NCI-H774 (cell line): ENCODE results near the gene PNMA8C.
"Not testable (repeated sequence)": the region's sequence is repeated elsewhere in the genome, so short reads cannot be mapped to it uniquely, and the experiment has no call there.

Experiments used
- DNase-seq: peaks from one replicate; lab custom pipeline; 2025; lab: John Stamatoyannopoulos, UW

The PNMA8C gene

GRCh38 chr19:46411088-46411924, 17.4 kb downstream of the PNMA8C start:
- DNase-seq: no peak

DNA sequence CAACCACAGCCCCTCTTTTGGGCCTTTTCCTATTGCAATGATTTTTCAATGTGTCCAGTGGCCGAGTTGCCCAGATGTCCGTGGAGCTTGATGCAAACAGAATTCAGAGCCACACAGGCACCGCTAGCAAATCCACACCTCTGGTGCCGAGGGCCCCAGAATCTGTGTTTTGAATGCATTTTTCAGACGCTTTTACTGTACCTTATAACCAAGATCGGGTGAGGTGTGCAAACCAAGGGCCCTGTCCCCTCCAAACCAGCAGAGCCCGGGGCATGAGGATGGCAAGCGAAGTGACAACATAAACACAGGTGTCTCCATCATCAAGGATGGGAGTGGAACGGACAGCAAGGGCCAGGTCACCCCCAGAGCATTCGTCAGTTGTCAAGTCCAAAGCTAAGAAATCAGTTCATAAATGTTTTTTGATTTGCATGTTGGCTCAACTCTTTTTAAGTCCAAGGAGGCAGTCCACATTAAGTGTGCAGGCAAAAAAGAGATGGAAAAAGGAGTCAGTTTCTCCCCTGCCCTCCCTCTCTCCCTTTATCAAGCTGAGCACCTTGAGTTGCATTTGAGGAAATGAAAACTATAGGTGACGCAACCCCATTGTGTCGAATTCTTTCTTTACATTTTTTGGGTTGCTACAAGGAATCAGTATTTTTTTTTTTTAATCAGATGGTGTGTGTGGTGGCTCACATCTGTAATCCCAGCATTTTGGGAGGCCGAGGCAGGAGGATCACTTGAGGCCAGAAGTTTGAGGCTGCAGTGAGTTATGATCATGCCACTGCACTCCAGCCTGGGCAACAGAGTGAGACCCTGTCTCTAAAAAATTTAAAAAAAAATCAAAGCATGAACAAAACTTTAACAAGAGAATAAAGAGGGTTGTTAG, 18.3 kb downstream of the PNMA8C start:
- DNase-seq: no peak

- no peak for DNase-seq
These were observed 19.5 kb downstream of the PNMA8C start for GRCh38 chr19:46409191-46409590.

- no peak for DNase-seq
These were observed 20.1 kb downstream of the PNMA8C start for GRCh38 chr19:46408664-46409039.

- DNase-seq: no peak
These were observed 20.7 kb downstream of the PNMA8C start for GRCh38 chr19:46407856-46408663.

DNA sequence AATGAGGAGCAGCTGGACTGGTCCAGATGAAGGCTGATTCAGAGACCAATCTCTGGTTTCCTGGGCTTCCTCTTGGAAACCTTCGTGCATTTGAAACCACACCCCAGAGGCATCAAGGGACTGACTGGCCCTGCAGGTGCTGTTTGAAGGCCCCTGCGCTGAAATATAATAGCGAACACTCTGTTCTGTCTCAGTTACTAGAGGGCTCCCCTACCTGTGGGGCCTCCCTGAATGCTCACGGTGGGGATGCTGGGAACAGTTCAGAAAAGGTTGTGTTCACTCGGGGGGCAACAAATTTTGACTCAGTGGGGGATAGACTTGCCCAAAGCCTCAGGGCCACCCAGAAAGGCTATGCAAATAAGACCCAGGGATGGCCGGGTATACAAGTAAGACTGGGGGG, 21.8 kb downstream of the PNMA8C start:
- DNase-seq: no peak

DNA sequence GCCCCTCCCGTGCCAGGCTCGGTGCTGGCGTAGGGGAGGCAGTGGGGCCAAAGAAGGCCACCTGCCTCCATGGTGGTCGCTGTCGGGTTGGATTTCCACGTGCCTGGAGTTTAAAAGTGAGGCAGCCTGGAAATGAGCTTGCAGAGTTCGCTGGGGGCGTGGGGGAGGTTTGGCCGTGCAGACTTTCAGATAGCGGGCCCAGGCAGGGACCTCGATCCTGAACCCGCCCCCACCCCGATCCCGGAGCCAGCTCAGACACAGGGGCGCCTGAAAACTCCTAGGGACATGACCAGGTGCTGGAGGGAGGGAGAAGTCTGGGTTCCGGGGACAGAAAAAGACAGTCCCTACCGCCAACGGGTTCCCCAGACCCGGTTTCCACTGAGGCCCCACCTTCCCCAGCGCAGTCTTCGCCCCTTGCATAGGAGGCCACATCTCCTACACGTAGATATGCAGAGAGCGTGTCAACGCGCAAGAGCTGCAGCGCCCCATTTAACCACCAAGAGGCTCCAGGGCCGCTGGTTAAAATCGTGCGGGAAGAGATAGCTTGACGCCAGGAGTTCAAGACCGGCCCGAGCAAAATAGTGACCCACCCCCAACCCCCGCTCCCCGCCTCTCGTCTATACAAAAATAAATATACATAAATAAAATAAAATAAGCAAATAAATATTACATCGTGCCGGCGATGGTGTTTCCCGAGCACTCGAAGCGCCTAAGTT, 23.8 kb downstream of the PNMA8C start:
- DNase-seq: no peak

DNA sequence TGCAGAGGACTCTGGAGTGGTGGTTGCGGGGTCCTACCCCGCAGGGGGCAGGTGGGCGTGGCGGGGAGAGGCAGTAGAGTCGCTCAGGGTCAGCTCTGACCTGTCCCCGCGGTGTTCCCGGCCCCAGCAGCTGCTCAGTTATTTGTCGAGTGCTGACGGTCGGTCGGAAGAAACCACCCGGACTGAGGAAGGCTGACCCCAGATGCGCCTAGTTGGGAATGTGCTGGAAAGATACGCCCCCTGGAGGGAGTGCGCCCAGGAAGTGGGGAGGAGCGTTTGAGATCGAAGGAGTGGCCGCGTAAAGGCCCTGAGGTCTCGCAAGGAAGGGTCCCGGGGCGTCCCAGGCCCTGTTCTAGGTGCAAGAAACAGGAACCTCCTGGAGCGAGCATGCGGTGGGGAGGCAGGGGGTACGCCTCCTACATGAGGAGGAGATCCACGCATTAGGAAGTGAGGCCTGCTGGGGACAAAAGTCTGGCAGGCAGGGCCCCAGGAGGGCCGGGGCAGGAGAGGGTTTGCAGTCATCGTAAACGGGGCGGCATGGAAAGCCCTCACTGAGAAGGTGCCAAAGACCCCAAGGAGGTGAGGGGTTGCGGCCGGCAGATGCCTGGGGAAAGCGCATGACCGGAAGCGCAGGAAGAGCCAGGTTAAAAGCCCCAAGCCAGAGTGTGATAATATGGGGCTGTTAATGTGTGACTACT, 24.5 kb downstream of the PNMA8C start:
- no peak for DNase-seq

GRCh38 chr19:46402725-46403124, 26.0 kb downstream of the PNMA8C start:
- no peak for DNase-seq

- DNase-seq: not testable (repeated sequence)
These were observed 30.8 kb downstream of the PNMA8C start for GRCh38 chr19:46397801-46398479.

DNA sequence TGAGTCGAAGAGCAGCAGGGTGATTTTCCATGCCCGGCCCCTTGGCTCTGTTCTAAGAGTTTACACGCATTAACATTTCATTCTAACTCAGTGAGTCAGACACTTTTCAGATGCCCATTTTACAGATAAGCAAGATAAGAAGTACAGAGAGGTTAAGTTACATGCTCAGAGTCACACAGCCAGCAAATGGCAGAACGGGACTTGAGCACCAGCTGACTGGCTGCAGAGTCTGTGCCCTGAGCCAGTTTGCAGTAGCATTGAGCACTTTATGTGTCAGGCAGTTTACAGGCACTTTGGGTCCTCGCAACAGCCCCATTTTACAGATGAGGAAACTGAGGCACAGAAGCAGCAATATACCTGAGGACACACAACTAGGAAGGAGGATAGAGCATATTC, 34.3 kb downstream of the PNMA8C start:
- DNase-seq: no peak

- DNase-seq: no peak
These were observed 35.0 kb downstream of the PNMA8C start for GRCh38 chr19:46393456-46394401.

- no peak for DNase-seq
These were observed 35.9 kb downstream of the PNMA8C start for GRCh38 chr19:46392837-46393236.

DNA sequence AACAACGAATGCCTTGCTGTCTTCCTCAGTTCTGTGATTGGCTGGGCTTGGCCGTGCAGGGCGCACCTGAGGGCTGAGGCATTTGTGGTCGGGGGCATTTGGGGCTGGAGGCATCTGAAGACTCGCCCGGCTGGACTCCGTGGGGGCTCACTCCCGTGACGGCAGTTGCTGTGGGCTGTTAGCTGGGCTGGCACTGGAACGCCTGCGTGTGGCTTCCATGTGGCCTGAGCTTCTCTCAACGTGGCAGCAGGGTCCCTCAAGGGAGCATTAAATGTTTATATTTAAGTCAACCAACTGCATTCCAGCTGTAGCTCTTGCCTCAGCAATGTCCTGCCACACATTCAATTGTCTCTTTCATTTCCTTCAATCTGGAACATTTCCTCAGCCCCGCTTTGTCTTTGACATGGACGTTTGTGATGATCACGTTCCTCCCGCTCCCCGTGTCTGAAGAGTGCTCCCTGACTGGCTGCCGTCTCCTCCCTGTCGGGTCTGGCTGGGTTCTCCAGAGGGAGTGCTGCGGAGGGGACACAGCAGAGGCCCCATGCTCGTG, 36.4 kb downstream of the PNMA8C start:
- no peak for DNase-seq

GRCh38 chr19:46391296-46392251, 37.2 kb downstream of the PNMA8C start:
- no peak for DNase-seq

GRCh38 chr19:46390866-46391265, 37.9 kb downstream of the PNMA8C start:
- no peak for DNase-seq

DNA sequence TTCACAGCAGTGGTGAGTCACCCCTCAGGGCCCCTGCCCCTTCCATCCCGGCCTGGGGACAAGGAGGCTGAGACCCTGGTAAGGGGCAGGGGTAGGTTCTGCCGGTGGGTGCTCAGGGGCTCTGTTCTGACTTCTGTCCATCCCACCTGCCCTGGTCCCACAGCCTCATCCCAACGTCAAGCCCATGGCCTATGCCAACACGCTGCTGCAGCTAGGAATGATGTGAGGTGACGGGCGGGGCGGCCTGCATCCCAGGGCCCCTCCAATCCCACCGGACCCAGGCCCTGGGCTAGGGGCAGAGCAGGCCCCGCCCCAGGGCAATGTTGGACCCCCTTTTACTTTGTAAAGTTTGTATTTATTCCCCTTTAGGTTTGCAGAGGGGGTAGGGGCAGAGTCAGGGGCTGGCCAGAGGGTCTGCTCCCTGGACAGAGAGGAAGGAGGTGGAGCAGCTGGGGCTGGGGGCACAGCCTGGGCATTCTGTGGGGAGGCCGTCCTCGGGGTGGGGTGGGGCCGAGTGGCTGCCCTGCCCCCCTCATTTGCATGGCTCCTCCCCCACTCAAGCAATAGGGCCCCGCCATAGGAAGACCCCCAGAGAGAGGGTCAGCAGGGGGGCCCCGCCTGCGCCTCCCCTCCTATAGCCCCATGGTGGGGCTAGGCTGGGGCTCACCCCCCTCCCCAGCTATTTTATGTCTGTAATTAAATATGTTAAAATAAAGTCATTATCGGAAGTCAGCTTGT, 38.4 kb downstream of the PNMA8C start:
- no peak for DNase-seq
